ENCODE data around the gene RAF1. TPM values are rescaled to one million over a fixed set of nuclear protein-coding genes. Genes with fewer than 3 reads are reported as not detected.
"Not testable (repeated sequence)": the region's sequence is repeated elsewhere in the genome, so short reads cannot be mapped to it uniquely, and the experiment has no call there.

RAF1 gene
- total RNA-seq, 1 experiment from 2014 or later: 51.0 TPM

DNA sequence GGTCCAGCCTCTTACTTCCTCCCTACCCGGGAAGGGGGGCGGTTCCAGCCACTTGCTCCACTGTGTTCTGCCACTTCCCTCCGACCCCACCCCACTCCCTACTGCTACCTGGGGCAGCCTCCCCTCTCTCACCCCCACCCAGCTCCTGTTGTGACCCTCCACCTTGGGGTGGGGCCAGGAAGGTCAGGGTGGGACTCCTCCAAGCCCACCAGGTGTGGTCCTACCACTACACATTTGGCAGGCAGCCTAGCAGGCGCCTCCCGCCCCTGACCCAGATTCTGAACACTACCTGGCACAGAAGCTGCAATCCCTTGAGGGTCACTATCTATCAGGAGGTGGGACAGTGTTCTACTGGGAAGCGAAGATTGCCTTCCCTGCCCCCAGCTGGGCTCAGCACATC, 13.7 kb upstream of the RAF1 start:
- no peak for DNase-seq (ENCODE audit: low spot score)

DNA sequence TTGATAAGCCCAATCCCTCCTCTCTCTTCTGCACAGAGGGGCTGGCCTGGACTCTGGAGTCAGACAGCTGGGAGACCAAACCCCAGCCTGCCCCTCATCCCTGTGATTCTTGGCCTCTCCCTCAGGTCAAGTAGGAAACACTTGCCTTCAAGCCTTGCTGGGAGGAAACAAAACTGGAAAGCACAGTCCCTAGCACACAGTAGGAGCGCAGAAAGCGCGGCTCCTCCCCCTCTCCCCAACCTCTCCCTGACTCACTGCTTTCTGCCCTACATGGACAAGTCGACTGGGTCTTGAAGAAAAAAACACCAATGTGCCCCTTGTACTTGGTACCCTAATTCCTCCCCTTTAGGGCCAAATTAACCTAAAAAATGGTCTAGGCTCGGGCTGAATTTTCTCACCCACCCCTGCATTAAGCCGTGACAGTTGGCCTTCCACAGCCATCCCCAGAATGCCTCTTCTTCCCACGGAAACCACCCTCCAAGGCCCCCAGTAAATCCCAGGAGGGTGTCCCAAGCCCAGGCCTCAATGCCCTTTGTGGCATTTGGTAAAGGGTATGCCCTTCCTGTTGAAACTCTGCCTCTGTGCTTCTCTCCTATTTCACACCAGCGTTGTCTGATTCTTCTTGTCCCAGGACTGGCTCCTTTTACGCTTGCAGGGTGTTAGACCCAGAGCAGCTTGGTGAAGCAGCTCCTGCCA, 11.3 kb upstream of the RAF1 start:
- DNase-seq (ENCODE audit: low spot score): no peak

DNA sequence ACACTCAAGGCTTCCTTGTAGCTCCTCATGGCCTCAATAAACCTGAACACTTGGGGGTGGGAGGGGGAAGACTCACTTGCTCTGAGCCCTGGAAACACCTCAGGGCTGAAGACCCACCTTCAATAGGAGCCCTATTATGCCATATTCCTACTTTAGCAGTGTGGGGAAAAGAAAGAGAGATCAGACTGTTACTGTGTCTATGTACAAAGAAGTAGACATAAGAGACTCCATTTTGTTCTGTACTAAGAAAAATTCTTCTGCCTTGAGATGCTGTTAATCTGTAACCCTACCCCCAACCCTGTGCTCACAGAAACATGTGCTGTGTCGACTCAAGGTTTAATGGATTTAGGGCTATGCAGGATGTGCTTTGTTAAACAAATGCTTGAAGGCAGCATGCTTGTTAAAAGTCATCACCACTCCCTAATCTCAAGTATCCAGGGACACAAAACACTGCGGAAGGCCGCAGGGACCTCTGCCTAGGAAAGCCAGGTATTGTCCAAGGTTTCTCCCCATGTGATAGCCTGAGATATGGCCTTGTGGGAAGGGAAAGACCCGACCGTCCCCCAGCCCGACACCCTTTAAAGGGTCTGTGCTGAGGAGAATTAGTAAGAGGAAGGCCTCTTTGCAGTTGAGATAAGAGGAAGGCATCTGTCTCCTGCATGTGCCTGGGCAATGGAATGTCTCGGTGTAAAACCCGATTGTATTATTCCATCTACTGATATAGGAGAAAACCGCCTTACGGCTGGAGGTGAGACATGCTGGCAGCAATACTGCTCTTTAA, 10.2 kb upstream of the RAF1 start:
- DNase-seq (ENCODE audit: low spot score): not testable (repeated sequence)

DNA sequence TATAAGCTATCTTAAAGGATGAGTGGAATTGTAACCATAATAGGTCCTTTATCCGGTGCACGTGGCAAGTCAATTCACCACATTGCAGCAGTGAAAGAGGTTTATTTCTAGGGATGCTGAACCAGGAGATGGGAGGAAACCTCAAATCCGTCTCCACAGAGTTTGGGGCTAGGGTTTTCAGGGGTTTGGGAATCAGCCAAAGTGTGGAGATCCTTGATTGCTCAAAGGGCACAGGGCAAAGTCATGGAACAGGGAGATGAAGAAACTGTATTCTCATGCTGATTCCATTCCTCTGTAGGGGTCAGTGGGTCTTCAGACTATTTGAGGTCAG, 7.2 kb upstream of the RAF1 start:
- DNase-seq (ENCODE audit: low spot score): no peak

DNA sequence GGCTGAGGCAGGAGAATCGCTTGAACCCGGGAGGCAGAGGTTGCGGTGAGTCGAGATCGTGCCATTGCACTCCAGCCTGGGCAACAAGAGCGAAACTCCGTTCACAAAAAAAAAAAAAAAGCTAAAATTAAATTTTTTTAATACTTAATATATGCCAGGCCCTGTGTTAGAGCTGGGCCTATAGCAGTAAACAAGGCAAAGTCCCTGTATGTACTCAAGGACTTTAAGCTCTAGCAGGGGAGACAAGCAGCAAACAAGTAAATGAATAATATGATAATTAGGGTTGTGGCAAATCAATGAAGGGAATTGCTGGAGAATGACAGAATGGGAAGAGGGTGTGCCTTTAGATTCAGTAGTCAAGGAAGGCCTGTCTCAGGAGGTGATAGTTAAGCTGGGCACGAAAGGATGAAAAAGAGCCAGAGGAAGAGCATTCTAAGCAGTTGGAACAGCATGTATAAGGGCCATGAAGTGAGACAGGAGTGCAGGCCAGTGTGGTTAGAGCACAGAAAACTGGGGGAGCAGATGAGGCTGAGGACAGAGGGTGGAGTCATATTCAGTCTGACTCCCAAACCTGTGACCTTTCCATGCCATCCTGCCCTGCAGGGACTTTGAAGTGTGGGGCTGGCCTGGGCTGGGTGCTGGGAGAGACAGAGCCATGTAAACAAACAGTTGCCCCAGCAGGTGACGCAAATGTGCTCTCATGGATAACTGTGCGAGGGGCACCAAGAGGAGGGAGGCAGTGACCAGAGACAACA, 6.6 kb upstream of the RAF1 start:
- DNase-seq (ENCODE audit: low spot score): no peak

DNA sequence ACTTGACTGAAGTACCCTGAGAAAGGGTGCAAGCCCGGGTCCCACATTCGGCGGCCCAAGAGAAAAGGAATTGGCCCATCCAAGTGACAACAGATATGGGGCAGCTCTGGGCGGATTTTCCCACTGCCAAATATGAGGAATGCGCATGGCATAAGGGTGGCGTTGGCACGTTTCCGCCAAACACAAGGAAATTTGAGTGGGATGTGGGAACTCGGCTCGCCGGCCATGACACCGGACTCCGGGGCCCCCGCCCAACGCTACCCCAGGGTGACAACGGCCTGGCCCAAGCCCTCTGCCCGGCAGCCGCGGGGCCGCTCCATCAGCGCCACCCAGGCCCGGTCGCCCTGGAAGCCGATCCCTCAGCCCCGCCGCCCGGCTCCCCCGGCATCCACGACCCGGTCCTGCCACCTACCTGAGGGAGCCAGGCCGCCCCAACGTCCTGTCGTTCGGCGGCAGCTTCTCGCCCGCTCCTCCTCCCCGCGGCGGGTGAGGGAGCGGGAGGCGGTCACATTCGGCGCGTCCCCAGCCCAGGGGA, 449 bp downstream of the RAF1 start:
- DNase-seq (ENCODE audit: low spot score): no peak

DNA sequence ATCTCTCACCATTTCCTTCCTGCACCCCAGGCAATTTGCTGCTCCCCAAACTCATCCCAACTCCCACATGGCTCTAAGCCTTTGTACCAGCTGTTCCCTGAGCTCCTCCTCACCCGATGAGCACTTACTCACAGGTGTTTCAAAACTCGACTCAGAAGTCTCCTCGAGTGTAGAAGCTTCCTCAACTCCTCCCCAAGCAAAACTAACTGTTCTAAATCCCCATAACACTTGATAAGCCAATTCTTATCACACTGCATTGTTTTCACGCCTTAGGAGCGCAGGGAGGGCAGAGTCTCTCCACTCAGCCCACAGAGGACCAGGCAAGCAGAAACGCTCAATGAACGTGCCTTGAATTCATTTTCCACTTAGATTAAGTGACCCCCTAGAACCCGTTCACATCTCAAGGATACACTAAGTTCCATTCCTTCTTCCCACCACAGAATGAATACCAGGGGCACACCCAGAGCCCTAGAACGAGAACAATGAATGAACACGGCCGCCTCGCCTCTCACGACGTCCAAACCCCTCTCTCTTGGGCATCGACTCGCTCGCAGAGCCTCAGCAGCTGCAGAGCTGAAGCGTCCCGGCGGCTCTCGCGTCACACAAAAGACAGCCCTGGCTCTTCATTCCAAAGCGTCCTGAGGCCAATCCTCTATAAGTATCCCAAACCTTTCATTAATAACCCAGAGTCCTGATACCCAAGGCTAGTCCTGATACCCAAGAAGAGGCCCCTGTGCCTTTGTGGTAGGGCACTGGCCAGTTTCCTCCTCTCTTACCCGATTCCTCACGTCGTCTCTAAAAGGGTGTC, 1.1 kb downstream of the RAF1 start:
- DNase-seq (ENCODE audit: low spot score): peak; percentile 42

DNA sequence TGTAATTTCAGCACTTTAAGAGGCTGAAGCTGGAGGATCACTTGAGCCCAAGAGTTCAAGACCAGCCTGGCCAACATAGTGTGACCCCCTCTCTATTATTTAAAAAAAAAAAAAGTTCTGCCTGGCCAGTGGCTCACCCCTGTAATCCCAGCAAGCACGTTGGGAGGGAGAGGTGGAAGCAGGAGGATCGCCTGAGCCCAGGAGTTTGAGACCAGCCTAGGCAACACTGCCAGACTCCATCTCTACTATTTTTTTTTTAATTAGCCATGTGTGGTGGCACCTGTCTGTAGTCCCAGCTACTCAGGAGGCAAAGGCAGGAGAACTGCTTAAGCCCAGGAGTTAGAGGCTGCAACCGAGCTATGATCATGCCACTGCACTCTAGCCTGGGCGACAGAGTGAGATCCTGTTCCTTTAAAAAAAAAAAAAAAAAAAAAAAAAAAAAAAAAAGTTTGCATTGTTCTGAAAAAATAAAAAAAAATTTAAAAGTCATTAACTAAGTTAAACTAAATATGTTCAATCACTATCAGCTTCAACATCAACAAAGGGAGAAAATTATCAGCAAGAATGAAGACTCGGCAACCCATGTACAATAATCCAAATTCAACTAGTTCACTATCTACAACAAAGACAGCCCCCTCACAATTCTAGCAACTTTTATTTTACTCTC, 1.9 kb downstream of the RAF1 start:
- no peak for DNase-seq (ENCODE audit: low spot score)

DNA sequence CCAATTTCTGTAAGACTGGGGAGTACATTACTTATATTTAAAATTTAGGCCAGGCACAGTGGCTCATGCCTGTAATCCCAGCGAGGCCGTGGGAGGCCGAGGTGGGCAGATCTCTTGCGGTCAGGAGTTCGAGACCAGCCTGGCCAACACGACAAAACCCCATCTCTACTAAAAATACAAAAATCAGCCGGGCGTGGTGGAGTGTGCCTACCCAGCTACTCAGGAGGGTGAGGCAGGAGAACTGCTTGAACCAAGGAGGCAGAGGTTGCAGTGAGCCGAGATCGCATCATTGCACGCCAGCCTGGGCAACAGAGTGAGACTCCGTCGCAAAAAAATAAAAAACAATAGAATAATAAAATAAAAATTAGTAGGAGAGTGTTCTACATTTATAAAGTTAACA, 2.5 kb downstream of the RAF1 start:
- not testable (repeated sequence) for DNase-seq (ENCODE audit: low spot score)

DNA sequence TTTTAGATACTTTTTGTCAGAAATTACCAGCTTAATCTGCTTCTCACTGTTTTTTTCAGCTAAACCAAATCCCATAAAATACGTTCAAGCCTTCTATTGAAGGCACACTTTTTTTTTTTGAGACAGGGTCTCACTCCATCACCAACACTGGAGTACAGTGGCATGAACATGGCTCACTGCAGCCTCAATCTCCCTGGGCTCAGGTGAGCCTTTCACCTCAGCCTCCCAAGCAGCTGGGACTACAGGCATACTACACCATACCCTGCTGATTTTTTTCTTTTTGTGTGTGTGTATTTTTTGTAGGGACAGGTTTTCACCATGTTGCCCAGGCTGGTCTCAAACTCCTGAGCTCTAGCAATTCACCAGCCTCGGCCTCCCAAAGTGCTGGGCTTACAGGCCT, 3.7 kb downstream of the RAF1 start:
- DNase-seq (ENCODE audit: low spot score): no peak

DNA sequence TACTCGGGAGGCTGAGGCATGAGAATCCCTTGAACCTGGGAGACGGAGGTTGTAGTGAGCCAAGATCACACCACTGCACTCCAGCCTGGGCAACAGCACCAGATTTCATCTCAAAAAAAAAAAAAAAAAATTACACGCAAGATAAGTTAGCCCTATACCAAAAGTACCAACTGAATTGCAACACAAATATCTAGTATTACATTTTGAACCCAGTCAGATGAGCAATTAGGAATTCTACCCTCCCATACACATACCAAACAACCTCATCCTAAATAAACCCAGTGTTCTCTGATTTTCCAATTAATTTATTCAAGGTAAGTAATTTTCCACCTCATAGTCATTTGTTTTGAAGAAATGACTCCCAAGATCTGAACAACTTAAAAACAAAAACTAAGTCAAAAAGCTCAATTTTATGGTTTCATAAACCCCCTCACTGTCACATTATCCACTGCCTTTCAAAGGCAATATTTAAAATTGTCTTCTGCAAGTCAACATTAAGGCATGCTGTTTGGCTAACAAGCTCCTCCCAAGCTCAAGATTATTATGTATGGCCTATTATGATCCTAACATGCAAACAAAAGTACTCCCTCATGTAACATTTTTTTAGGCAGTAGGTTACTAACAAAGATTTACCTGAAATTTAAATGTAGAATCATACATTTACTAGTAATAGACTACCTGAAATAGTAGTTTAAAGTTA, 4.5 kb downstream of the RAF1 start:
- no peak for DNase-seq (ENCODE audit: low spot score)

DNA sequence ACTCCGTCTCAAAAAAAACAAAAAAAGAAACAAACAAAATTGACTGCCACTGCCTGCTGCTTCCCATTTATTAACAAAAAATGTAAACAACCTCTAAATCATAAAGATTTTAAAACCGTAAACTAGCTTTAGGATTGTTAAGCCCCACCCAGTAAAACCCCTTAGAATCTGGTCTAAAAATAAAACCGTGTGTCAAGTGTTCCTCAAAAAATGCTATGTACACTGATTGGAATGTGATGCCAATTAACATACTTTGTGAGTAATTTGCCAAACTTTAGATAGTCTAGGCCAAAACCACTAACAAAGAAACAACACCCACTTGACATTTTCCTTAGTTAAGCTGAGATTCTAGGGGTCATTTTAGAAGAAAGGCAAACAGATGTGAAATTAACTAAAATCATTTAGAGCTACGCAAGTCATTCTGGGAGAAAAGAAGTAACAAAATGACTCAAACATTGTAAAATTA, 5.3 kb downstream of the RAF1 start:
- DNase-seq (ENCODE audit: low spot score): no peak

DNA sequence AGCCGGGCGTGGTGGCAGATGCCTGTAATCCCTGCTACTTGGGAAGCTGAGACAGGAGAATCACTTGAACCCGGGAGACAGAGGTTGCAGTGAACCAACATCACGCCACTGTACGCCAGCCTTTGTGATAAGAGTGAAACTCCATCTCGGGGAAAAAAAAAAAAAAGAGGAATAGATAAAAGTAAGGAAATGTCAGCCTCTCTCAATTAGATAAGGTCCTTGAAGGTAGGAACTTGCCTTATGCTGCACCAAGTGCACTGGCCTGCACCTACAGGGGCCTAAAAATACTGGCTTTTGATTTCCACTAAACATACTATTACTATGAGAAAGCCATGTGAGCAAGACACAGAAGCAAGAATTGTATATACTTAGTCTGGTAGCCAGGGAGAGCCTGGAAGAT, 7.1 kb downstream of the RAF1 start:
- no peak for DNase-seq (ENCODE audit: low spot score)

DNA sequence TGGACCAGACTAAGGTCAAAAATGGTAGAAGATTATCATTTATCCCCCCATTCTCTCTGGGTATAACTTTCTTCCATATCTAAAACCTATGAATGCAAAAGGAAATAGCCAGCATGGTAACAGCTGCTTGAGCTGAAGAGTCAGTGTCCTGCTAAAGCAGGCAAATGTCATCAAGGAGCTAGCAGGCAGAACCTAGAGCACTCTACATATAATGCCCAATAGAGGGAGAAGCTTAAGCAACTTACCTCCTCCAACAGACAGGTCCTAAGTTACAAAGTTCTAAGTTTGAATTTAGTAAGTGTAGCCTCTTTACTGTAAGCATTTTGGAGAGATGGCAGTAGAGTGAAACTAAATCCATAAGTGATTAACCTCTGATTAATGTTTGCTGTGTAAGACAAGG, 7.7 kb downstream of the RAF1 start:
- no peak for DNase-seq (ENCODE audit: low spot score)

DNA sequence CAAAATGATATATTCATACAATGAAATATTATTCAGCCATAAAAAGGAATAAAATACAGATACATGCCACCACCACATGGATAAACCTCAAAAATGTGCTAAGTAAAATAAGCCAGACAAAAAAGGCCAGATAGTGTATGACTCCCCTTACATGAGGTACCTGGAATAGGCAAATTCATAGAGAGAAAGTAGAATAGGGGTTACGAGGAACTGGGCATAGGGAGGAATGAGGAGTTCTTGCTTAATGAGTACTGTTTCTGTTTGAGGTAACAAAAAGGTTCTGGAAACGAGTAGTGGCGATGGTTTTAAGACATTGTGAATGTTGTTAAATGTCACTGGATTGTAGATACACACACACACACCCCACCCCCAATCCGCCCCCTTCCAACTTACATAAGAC, 8.2 kb downstream of the RAF1 start:
- no peak for DNase-seq (ENCODE audit: low spot score)

DNA sequence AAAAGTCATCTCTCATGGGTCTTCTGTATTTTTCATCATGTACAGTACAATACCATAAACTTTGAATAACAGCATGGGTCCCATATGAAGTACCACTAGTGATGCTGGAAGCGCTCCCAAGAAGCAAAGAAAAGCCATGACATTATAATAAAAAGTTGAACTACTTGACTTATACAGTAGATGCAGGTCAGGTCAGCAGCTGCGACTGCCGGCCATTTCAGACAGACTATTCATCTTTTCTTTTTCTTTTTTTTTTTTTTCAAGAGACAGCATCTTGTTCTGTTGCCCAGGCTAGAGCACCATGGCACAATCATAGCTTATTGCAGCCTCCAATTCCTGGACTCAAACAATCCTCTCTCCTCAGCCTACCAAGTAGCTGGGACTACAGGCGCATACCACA, 10.2 kb downstream of the RAF1 start:
- DNase-seq (ENCODE audit: low spot score): no peak

DNA sequence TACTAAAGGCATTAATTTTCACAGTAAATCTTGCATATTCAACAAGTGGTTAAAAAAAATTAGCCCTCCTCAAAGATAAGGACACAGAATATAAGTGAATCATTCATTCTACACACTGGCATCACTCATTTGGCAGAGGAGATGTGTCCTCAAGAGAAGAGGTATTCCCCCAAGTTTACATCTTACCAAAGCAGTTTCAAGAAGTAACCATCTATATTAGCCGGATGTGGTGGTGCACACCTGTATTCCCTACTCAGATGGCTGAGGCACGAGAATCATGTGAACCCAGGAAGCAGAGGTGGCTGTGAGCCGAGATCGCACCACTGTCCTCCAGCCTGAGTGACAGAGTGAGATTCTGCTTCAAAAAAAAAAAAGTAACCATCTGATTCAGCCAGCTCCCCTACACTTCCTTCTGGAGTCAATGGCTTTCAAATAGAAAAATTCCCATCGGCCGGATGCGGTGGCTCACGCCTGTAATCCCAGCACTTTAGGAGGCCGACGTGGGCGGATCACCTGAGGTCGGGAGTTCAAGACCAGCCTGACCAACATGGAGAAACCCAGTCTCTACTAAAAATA, 15.4 kb downstream of the RAF1 start:
- no peak for DNase-seq (ENCODE audit: low spot score)

DNA sequence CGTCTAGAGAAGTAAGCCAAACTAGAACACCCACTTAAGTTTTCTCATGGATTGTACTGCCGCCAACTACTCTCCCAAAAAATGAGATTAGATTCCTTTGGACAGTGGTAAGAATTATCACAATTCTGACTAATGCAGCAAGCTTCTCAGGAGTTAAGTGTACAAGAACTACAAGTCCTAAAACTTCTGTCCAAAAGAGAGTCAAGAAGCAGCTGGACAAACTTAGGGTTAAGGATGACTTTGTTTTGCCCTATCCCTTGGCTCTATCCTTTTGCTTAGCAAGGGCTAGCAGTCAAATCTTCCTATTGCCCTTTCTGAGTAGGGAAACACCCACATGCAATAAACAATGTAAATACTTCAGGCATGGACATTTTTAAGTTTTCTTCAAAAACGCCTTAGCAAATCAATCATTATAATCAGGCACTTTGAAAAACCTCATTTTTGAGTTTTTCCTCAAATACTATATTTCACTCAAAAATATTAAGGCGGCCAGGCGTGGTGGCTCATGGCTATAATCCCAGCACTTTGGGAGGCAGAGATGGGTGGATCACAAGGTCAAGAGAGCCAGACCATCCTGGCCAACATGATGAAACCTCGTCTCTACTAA, 19.5 kb downstream of the RAF1 start:
- no peak for DNase-seq (ENCODE audit: low spot score)

DNA sequence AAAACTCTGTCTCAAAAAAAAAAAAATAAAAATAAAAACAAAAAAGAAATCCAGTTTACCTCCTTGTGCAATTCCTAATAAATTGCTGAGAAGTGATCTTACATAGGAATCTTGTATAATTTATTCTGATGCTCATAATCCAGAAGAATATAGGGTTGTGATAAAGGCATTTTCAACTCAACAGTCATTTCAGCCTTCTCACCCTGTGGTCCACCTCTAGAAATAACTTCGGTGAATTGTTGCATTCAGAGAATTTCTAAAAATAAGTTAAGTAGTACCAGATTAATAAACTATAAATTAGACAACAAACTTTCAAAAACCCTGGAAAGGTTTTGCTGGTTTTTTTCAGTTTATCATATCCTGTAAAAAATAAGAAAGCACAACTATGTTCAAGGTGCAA, 20.2 kb downstream of the RAF1 start:
- DNase-seq (ENCODE audit: low spot score): no peak

DNA sequence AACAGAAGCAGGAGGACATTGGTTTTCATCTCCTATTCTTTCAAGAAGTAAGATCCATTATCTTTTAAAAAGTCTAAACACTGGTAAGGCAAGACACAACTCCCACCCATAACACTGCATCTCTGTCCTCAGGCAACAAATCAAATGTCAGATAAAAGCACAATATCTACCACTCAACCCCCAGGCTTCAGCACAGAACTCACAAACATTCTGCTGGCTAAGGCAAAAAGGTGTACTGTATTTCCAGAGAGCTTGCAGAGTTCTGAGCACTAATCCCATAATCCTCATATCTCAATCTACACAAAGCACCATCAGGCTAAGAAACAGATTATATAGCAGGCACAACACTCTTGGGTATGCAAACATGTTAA, 20.9 kb downstream of the RAF1 start:
- no peak for DNase-seq (ENCODE audit: low spot score)
